Kasumi-1 (cell line): ENCODE data around the gene ALDH1L1.

Source experiments
- DNase-seq, 2 experiments: peaks; one replicate each; lab custom pipeline; 2025; lab: John Stamatoyannopoulos, UW

ALDH1L1 gene

GRCh38 chr3:126133606-126134005 is 46.8 kb downstream of the ALDH1L1 start:
- no peak for DNase-seq

DNA sequence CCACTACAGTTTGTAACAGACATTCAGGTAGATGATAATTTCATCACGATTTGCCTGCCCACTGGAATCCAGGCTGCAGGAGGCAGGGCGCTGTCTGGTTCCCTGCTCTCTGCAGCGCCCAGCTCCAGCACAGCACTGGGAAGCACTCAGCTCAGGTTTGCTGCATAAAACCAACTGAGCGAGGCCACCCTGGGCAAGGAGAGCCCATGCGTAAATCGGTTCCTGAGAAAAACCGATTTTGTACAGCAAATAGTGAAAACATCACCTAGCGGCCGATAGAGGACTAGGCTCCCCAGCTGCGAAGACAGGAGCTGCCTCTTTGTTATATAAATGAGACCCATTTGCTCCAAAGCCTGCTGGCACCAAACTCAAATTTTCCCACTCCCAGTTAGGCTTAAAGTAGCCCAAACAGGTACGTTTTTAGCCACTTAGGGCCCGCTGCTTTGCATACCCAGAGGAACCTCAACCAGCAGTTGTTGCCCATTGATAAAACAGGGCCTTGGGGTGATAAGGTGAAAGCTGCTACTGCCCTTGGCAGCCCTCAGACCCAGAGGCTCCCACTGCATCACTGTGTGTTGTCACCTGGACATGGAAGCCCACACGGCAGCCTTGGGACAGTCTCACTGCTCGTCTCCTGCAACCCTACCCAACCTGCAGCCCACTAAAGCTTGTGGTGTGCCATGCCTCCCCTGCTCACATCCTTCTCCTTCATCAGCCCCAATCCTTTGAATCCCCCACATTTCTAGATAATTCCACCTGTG is 47.5 kb downstream of the ALDH1L1 start:
- DNase-seq: no peak

- DNase-seq: no peak
These were observed 48.3 kb downstream of the ALDH1L1 start for GRCh38 chr3:126131881-126132750.

GRCh38 chr3:126130981-126131745 is 49.2 kb downstream of the ALDH1L1 start:
- DNase-seq: no peak

GRCh38 chr3:126130081-126130855 is 50.1 kb downstream of the ALDH1L1 start:
- DNase-seq: no peak

DNA sequence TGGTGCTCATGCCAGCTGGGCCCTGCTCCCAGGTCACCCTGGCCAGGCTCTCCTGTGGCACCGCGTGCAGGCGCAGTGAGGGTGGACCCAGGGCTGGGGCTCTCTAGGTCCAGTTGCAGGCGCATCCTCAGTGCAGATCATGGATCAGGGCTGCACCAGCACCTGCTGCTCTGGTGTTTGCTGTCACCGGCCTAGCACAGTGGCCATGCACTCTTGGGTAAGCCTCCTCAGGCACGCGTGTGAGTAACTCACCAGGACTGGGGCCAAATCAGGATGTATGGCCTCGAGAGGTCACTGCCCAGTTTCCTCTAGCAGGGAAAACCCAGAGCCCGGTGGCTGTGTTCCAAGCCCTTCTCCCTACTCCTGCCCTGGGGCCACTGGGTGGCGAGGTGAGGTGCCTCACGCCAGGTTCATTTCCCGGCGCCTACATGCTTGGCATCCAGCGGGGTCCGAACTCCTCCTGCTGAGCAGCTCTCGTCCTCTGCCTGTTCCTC is 50.9 kb downstream of the ALDH1L1 start:
- DNase-seq: no peak

DNA sequence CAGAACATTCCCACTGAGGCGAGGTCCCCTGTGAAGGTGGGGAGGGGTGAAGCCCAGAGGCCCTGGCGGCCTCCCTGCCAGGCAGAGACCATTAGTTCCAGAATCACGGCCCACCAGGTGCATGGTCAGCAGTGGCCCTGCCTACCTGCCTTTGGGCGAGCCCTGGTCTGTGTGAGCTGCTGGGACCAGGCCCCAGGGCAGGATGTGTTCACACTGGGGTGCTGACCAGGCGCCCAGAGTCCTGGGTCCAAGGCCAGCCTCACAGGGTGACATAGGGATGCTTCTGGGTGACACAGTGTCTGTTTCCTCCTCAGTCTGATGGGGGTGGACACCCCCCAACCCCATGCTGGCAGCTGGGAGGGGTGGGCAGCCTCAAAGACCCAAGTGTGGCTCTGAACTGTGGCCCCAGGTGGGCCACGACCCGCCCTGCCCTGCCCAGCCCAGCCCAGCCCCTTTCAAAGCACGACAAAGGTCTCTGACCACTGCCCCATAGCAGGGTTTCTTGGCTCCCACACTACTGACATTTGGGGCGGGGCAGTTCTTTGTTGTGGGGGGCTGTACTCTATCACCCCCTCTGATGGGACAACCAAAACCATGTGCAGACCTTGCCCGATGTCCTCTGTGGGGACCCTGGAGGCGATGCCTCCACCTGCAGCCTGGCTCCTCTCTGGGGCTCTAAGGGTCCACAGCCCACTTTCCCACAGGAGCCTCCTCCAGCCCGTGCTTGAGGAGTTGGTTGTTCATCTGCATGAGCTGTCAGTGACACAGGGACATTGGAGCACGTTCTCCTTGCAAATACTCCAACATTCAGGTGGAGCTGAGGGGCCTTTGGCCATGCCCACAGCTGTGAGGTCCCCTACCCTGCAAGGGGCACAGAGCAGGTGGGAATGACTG is 51.6 kb downstream of the ALDH1L1 start:
- no peak for DNase-seq

GRCh38 chr3:126127904-126128303 is 52.5 kb downstream of the ALDH1L1 start:
- DNase-seq: no peak

- no peak for DNase-seq
These were observed 52.9 kb downstream of the ALDH1L1 start for GRCh38 chr3:126127452-126127851.

DNA sequence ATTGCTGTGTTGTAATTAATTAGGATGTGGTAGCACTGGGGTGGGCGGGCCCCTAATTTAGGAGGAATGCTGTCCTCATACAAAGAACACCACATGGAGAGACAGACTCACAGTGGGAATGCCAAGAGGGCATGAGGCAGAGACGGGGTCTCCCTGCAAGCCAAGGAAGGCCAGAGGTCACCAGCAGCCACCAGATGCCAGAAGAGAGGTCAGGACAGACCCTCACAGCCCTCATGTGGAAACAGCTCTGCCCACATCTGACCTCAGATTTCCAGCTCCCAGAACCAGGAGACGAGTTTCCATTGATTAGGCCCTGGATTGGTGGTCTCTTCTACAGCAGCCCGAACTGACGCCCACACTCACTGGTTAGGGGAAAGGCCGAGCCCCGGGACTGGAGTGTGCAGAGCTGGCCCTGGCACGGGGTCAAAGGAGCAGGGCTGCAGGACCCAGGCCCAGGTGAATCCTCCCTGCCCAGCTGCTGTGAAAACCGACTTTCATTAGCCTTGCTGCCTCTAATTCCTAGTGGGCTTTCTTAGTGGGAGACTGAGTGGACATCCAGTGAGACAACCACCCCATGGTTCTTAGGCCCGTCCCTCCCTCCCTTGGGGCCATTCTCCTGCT is 53.5 kb downstream of the ALDH1L1 start:
- no peak for DNase-seq

DNA sequence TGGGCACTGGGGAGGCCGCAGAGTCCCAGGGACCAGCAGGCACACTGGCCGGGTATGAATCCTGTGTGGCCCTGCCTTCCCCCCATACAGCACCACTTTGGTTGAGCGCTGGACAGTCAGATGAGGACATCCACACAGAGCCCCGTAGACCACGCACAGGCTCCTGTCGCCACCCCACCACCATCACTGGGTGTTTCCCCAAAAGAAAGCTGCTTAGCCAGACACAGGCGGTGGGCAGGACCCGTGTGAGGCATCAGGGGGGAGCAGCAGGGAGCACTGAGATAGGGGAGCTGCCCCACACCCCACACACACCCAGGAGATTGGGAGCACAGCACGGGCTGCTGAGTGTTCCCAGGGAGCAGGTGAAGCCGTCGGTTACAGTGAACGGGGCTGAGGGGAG is 54.1 kb downstream of the ALDH1L1 start:
- DNase-seq: no peak

DNA sequence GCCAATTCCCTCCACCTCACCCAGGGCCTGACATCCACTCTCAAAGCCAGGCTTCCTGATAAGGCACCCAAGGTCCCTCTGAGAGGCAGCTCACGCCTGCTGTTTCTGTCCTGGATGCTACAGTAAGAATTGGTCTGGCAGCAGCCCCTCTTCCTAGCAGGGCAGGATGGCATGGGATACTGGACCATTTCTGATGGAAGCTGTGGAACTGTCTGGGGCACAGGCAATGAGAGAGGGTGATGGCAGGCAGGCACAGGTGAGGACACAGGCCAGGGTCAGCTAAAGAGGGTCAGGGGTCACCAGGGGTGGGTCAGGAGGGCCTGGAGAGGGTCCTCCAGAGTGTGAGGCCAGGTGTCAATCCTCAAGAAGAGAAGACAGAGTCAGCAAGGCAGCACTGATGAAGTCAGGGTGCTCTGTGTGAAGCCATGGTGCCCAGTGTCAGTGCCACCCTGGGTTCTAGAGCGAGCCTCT is 54.6 kb downstream of the ALDH1L1 start:
- DNase-seq: no peak

GRCh38 chr3:126125341-126125740 is 55.0 kb downstream of the ALDH1L1 start:
- no peak for DNase-seq

- no peak for DNase-seq
These were observed 55.5 kb downstream of the ALDH1L1 start for GRCh38 chr3:126124896-126125295.

- no peak for DNase-seq
These were observed 56.1 kb downstream of the ALDH1L1 start for GRCh38 chr3:126124148-126124868.

DNA sequence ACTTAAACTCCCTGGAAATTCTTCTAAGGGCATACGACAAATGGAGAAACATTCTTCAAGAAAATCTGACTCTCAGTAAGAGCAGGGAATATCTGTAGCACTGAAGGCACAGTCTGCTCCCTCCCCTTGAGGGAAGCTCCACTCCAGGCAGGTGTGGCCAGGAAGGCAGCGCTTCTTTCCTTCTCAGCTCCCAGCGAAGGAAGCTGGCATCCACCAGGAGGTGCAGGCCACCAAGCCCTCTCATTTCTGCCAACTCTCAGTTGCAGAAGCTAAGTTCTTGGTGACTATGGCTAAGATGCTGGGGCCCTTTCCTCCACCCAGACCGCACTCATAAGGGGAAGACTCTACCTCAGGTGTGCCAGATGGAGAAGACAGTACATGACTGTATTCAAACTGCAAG is 58.8 kb downstream of the ALDH1L1 start:
- no peak for DNase-seq

- no peak for DNase-seq
These were observed 59.3 kb downstream of the ALDH1L1 start for GRCh38 chr3:126121074-126121473.

- DNase-seq: no peak
These were observed 60.4 kb downstream of the ALDH1L1 start for GRCh38 chr3:126119976-126120375.

GRCh38 chr3:126119008-126119675 is 61.2 kb downstream of the ALDH1L1 start:
- no peak for DNase-seq
